T-helper 1 cell (primary cell): ENCODE measurements around the gene MTMR3.
"Not testable (repeated sequence)": the region's sequence is repeated elsewhere in the genome, so short reads cannot be mapped to it uniquely, and the experiment has no call there.

Experiments
- DNase-seq, 5 donors: peaks; one replicate each; pipeline ENCODE4 v3.0.0-alpha.2; 2012 to 2020

The MTMR3 gene

DNA sequence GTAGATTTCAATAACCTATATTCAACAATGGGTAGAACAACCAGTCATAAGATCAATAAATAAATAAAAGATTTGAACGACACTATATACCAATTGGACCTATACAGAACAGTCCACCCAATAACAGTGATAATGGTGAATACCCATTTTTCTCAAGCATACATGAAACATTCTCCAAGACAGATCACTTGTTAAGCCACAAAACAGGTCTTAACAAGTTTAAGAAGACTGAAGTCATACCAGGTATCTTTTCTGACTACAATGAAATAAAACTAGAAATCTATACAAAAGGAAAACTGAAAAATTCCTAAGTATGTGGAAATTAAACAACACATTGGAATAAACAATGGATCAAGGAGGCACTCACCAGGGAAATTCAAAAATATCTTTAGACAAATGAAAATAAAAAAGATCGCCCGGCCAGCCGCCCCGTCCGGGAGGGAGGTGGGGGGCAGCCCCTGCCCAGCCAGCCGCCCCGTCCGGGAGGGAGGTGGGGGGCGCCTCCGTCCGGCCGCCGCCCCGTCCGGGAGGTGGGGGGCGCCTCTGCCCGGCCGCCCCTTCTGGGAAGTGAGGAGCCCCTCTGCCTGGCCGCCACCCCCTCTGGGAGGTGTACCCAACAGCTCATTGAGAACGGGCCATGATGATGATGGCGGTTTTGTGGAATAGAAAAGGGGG lies 176.5 kb downstream of the MTMR3 start:
- DNase-seq = not testable (repeated sequence)

DNA sequence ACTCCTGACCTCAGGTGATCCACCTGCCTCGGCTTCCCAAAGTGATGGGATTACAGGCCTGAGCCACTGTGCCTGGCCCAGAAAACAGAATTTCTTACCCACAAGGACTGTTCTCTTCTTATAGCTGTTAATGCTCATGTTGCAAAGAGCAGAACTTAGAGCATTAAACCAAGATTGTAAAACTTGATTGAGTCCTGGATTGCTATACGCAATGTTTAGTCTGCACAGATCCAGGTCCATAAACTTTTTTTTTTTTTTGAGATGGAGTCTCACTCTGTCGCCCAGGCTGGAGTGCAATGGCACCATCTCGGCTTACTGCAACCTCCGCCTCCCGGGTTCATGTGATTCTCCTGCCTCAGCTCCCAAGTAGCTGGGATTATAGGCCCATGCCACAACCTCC lies 178.1 kb downstream of the MTMR3 start:
- DNase-seq = not testable (repeated sequence)

- no peak for DNase-seq
Observed at GRCh38 chr22:30062259-30062658, 179.3 kb downstream of the MTMR3 start.

DNA sequence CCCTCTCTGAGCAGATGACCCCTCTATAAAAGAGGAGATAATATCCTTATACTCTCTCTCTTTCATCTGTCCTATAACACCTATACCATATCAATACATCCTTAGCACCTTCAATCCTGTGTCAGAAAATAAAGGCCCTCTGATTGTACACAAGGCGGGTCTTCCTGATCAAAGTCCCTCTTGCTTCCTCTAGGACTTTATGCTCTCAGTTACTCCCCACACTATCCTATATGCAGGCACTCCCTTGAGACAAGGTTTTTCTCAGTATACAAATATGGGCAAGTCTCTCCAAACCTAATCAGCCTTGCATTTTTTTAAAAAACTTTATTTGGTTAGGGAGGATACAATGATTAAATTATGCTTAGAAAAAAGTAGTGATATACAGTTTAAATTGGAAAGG lies 180.0 kb downstream of the MTMR3 start:
- no peak for DNase-seq

- DNase-seq = no peak
Observed at GRCh38 chr22:30064172-30064571, 181.2 kb downstream of the MTMR3 start.

DNA sequence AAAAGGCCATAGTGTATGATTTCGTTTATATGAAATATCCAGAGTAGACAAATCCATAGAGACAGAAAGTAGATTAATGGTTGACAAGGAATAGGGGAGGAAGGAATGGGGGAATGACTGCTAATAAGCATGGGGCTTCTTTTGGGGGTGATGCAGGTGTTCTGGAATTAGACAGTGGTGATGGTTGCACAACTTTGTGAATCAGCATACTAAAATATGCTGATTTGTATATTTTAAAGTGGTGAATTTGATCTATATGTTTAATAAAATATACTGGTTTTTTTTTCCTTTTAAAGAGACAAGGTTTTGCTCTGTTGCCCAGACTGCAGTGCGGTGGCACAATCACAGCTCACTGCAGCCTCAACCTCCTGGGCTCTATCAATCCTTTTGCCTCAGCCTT lies 190.8 kb downstream of the MTMR3 start:
- DNase-seq = no peak

GRCh38 chr22:30074147-30074546 lies 191.2 kb downstream of the MTMR3 start:
- DNase-seq = no peak

DNA sequence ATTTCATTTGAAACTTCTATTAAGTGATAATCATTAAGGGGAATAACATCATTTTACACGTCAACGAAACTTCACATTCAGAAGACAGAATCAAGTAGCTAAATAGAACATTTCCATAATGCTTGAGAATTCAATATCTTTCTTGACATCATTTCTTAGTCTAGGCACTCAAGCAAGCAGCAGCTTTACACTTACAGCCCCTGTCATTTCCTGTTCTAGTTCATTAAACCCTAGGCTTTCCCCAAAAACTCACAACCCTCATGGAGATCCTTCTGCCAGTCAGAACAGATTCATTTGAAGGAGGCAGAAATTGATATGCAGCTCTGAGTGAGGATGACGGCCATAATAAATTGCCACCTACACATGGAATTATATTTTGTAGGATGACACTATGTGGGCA lies 192.0 kb downstream of the MTMR3 start:
- DNase-seq = no peak

- no peak for DNase-seq
Observed at GRCh38 chr22:30077279-30077880, 194.4 kb downstream of the MTMR3 start.

GRCh38 chr22:30078320-30079311 lies 195.6 kb downstream of the MTMR3 start:
- DNase-seq = peak in 1 of 5 donors; percentile 69

DNA sequence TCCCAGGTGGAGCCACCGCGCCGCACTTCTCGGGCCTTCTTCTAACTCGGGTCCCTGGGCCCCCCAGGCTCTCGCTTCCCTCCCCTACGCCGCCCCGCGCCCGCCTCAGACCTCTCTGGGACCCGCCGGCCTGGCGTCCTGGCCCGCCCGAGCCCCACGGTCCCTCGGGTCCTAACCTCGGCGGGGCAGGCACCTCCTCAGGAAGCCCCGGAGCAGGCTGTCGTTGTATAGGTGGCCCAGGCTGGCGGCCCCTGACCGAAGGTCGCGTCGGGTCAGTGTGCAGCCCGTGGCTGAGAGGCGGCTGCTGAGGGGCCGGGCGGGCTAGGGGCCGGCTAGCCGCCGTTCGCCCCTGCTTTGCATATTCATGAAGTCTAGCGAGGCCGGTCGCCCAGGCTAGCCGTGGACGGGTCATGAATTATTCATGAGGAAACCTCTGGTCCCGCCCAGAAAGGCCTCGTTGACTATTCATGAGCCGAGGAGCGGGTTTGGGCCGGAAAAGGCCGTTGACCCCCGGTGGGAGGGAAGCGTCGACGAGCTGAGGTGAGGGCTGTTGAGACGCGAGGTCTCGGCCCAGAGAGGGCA lies 197.1 kb downstream of the MTMR3 start, which contains the start of gene HORMAD2:
TSS of gene HORMAD2 (plus strand) at position 513 of the 582 bp plus-strand sequence. CDS start 13,489 bp downstream, outside the sequence.
- DNase-seq = no peak
